ENCODE measurements around the gene CHST3.

- TF ChIP-seq, protein P1, sequence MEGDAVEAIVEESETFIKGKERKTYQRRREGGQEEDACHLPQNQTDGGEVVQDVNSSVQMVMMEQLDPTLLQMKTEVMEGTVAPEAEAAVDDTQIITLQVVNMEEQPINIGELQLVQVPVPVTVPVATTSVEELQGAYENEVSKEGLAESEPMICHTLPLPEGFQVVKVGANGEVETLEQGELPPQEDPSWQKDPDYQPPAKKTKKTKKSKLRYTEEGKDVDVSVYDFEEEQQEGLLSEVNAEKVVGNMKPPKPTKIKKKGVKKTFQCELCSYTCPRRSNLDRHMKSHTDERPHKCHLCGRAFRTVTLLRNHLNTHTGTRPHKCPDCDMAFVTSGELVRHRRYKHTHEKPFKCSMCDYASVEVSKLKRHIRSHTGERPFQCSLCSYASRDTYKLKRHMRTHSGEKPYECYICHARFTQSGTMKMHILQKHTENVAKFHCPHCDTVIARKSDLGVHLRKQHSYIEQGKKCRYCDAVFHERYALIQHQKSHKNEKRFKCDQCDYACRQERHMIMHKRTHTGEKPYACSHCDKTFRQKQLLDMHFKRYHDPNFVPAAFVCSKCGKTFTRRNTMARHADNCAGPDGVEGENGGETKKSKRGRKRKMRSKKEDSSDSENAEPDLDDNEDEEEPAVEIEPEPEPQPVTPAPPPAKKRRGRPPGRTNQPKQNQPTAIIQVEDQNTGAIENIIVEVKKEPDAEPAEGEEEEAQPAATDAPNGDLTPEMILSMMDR (IDR thresholded peaks at IDR 0.05 in 8 of 11, conservative IDR thresholded peaks at IDR 0.05 in 3 of 11), result no peak
- no peak for TF ChIP-seq POLR2A (IDR thresholded peaks at IDR 0.05)
- TF ChIP-seq POLR2AphosphoS5 (IDR thresholded peaks at IDR 0.05), result no peak
Observed at GRCh38 chr10:72015841-72016240, 51.6 kb downstream of the CHST3 start.

Data from spleen (tissue), 7 donors.